Ovary (tissue), 3 donors: Measurements from ENCODE around the gene KDM5A.

Experiments used
- CTCF ChIP-seq, 3 donors: fragments of 450-650 bp in 2 of 3; fragments of 200-600 bp in 1 of 3; IDR thresholded peaks; one replicate each; pipeline versions ENCODE4 v1.5.1 to v1.8.0; 2016 to 2022; ENCODE audit warnings: antibody characterized with exemption in 3 of 3, mild to moderate bottlenecking in 1 of 3
- EP300 ChIP-seq: sonication (generic); formaldehyde crosslinking; IDR thresholded peaks from one replicate; pipeline ENCODE4 v1.6.1; 2017; ENCODE audit warnings: antibody characterized with exemption
- POLR2A ChIP-seq: fragments of 450-650 bp; IDR thresholded peaks from one replicate; pipeline ENCODE4 v1.6.1; 2017; ENCODE audit warnings: antibody characterized with exemption, mild to moderate bottlenecking, moderate library complexity
- donor health status: DM: no; HTN: no; CAD: no.

GRCh38 chr12:318759-319515, 70.2 kb downstream of the KDM5A start:
- TF ChIP-seq CTCF (IDR thresholded peaks at IDR 0.05): no peak
- TF ChIP-seq POLR2A: no peak
- no peak for TF ChIP-seq EP300
